ENCODE data around the gene CAB39.
A peak's percentile ranks its signal among the peaks of the same experiment; 100 is the strongest.

The CAB39 gene

GRCh38 chr2:230712443-230713330 lies at the start of gene CAB39:
TSS of gene CAB39 (plus strand) at chr2:230712842. CDS start at chr2:230760002, 47,160 bp downstream.
- peak; percentile 93 for DNase-seq

- peak; percentile 82 for DNase-seq
Observed at GRCh38 chr2:230664128-230664527, 48.5 kb upstream of the CAB39 start.

DNA sequence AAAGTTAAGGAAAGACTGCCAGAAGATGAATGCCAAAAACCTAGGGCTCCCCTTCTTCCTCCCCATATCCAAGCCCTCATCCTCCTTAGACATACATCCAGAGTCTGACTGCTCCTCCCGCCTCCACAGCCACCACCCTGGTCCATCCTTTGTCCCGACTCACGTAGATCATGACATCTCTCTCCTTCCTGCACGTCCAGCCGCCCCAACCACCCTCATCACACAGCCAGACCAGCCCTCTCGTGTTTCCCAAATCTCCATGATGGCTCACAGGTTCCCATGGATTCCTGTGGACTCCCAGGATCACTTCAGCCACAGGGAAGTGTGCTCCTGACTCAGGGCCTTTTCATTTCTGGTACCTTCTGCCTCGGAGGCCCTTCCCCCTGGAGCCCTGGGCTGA lies 47.8 kb upstream of the CAB39 start:
- peak; percentile 35 for DNase-seq

GRCh38 chr2:230665263-230665691 lies 47.4 kb upstream of the CAB39 start:
- DNase-seq = peak; percentile 85

- no peak for DNase-seq
Observed at GRCh38 chr2:230666446-230666845, 46.2 kb upstream of the CAB39 start.

- peak; percentile 42 for DNase-seq
Observed at GRCh38 chr2:230666885-230667712, 45.5 kb upstream of the CAB39 start.

DNA sequence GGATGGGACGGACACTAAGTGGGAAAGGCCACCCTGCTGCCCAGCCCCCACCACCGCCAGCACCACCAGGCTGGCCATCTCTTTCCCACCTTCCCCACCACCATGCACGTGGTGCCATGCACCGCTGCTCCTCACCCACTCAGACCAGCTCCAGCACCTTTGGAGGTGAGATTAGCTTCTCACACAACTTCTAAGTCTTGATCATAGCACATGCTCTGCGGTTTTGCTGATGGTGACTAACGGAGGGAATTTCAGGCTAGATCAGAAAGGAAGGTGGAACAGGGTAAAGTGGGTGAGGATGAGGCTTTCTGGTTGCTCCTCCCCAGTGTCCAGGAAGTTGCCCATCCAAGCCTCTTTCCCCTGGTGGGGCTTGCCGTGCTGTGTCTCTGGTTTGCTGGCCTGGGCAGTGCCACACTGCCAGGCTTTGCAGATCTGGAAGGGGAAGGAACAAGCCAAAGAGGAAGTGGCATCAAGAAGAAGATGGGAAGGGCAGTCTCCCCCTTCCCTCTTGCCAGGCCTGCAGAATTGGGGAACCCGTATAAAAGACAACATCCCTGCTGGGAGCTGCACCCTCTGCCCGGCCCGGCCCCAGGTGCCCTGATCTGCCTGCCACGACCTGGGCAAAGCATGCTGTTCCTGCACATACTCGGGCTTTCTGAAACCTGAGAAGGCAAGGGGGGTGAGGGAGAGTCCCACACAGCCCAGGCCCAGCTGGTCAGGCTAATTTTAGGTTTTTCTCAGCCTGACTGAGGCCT lies 44.3 kb upstream of the CAB39 start:
- DNase-seq = peak; percentile 82

DNA sequence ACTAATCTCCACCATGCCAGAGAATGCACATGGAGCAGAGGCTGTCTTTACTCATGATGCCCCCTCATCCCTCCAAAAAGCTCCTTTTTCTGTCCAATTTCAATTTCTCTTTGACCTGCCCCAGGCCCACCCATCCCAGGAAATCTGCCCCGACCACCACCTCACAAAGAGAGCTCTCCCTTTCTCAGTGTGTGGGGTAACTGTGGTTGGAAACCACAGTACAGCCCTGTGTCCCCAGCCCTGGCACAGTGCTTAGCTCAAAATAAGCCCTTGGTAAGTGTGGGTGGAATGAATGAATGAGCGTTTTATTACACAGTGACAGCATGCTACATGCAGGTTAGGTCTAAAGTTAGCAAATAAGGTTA lies 43.7 kb upstream of the CAB39 start:
- DNase-seq = peak; percentile 49

DNA sequence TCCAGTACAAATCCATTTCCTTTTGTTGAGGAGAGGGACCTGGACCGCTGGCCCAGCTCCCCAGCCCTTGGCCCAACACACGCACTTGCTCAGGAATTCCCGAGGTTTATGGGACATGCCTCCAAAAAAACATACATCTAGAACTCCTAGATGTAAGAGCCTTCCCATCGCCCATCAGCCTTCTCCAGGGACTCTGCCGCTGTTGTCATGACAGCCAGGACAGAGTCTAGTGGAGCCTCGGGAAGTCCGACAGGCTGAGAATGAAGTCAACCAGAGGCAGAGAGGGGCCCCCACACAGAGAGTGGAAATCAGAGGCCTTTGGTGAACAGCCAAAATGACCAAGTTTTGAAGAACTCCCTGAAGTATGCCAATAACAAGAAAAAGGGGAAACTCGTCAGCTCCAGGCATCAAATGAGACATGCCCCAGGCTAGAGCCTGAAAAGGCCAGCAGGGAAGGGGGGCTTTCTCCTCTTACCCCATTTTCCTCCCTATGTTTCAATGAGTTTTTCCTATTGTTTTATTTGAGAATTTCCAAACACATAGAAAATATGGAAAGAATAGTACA lies 43.2 kb upstream of the CAB39 start:
- DNase-seq = no peak

DNA sequence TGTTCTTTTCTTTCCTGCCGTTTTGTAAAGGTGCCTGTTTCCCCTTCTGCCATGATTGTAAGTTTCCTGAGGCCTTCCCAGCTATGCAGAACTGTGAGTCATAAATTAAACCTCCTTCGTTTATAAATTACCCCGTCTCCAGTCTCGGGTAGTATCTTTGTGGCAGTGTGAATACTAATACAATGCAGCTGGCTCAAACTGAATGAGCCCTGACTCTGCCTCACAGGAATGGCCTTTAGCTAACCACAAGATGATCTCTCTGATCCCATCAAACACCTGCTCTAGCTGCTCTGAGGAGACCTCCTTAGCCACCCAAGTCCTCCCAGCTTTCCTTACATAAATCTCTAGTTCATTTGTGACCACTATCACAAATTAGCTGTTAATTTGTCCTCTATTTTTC lies 41.5 kb upstream of the CAB39 start:
- DNase-seq = no peak

DNA sequence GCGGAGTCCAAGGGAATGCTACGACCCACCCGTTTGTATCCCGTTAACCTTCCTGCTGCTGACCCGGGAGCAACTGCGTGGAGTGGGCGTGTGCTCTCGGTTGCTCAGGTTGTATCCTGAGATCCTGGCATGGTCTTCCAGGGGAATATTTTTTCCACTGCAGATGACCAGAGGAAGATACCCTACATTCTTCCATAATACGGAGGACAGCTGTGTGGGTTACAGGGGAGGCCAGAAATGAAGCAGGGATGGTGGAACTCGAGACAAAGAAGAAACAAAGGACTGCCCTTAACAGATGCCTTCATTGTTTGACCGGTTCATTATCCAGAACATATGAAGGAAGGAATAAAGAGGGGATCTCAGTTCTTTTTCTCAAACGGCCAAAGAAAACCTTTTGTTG lies 39.8 kb upstream of the CAB39 start:
- no peak for DNase-seq

DNA sequence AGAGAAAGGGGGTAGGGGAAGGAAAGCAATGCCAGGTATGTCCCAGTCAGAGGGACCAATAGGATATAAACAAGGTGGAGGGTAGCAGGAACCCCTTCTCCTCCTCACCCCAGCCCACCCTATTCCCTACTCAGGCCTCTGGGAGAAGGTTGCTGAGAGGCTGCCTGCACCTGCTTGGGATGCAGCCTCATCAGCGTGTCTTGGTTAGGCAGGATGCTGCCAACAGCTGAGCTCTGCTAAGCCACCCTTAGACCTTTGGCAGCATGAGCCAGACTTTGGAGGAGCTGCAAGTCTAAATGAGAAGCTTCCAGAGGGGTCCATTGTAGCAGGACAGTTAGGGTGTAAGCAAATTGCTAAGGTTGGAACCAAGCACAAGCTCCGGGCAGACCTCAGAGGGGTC lies 38.2 kb upstream of the CAB39 start:
- no peak for DNase-seq

- no peak for DNase-seq
Observed at GRCh38 chr2:230674966-230675672, 37.5 kb upstream of the CAB39 start.

DNA sequence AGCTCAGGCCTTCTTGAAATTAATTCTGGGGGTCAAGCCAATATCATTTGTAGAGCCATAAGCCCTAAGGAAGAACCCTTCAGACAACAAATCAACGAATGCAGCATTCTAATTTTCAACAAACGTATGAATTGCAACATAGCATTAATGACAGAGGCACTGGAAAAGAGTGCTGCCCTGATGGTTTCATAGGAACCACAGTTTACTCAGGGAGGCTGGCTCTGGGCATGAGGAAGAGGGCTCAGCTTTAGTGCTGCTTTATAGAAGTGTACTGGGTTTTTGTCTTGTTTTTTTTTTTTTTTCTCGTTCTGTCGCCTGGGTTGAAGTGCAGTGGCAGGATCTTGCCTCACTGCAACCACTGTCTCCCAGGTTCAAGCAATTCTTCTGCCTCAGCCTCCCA lies 36.1 kb upstream of the CAB39 start:
- DNase-seq = no peak

- DNase-seq = no peak
Observed at GRCh38 chr2:230677201-230677946, 35.3 kb upstream of the CAB39 start.

DNA sequence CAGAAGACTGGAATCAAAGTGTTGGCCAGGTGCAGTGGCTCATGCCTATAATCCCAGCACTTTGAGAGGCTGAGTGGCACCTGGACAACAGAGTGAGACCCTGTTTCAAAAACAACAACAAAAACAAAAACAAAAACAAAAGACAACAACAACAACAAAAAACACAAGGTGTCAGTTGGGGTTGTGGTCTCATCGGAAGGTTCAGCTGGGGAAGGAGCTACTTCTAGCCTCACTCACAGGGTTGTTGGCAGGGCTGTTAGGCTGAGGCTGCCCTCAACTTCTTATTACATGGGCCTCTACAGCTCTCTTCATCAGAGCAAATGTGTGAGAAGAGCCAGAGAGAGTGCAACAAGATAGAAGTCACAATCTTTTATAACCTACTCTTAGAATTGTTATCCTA lies 34.6 kb upstream of the CAB39 start:
- no peak for DNase-seq

- no peak for DNase-seq
Observed at GRCh38 chr2:230678451-230678850, 34.2 kb upstream of the CAB39 start.

GRCh38 chr2:230680463-230681170 lies 32.0 kb upstream of the CAB39 start:
- no peak for DNase-seq

DNA sequence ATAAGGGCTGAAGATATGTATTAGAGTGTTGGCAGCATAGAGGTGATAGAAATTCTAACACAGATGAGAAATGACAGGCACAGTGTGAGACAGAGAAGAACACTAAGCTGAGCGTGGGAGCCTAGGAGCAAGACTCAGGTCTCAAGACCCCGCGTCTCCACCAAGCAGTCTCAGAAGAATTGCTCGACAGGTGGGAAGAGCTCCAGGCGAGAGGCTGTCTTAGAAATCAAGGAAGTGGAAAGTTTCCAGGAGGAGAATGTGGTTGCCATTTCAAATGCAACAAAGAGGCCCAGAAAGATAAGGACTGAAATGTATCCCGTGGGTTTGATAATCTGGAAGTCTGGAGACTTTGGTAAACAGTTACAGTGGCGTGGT lies 31.5 kb upstream of the CAB39 start:
- no peak for DNase-seq

GRCh38 chr2:230682546-230682945 lies 30.1 kb upstream of the CAB39 start:
- DNase-seq = no peak
